MG63 (cell line): ENCODE results near the gene MAP4. TPM values are rescaled to one million over a fixed set of nuclear protein-coding genes. Genes with fewer than 3 reads are reported as not detected.

Source experiments
- DNase-seq: peaks from one replicate; pipeline ENCODE4 v3.0.0-alpha.2; 2020
- H3K27me3 ChIP-seq: fragments of 250-450 bp; sonication (Bioruptor Pico); 2 replicates; pipeline ENCODE4 v1.5.1; 2020; ENCODE audit warnings: mild to moderate bottlenecking, moderate library complexity
- H3K36me3 ChIP-seq: fragments of 250-450 bp; sonication (Bioruptor Pico); 2 replicates; pipeline ENCODE4 v1.5.1; 2020; ENCODE audit warnings: mild to moderate bottlenecking, moderate library complexity
- H3K4me3 ChIP-seq: fragments of 250-450 bp; sonication (Bioruptor Pico); 2 replicates; pipeline ENCODE4 v1.5.1; 2020; ENCODE audit warnings: mild to moderate bottlenecking, moderate library complexity
- H3K9me3 ChIP-seq: fragments of 250-450 bp; sonication (Bioruptor Pico); 2 replicates; pipeline ENCODE4 v1.5.1; 2020; ENCODE audit warnings: mild to moderate bottlenecking, moderate library complexity
- total RNA-seq: library from RNA; depleted of rRNA; stranded (reverse); fragments of >200 nt; shearing (Covaris generic); gene quantifications from 2 replicates; pipeline ENCODE4 v1.2.3, GENCODE V29; 2014; ENCODE audit warnings: low replicate concordance

MAP4 gene
- total RNA-seq, 1 experiment from 2014 or later: 38.5 TPM

GRCh38 chr3:47870156-47870555, 146.1 kb downstream of the MAP4 start:
- peaks cover 41% of the 10 kb centered on the region for H3K36me3 ChIP-seq
- no peaks in the 10 kb centered on the region for H3K27me3 ChIP-seq
- DNase-seq: no peak

DNA sequence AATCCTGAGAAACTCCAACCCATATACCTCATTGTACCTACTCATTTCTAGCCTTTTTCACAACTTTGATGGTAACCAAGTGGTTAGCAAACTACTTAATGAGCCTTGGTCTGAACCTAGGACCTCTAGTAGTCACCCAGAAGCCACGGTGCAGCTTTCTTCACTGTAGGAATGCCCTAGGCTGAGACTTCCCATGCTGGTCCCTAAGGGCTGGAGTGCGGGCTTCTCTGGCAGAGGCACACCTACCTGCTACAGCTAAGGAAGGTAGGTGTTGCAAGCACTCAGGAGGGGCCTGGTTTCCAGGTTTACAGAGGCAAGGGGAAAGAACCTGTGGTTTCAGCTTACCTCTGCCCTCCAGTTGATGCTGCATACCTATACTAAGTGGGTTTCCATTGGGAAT, 147.9 kb downstream of the MAP4 start:
- no peak for DNase-seq
- no peaks in the 10 kb centered on the region for H3K9me3 ChIP-seq
- no peak overlapping the region for H3K4me3 ChIP-seq
- no peaks in the 10 kb centered on the region for H3K27me3 ChIP-seq
- H3K36me3 ChIP-seq: peaks cover 41% of the 10 kb centered on the region

More at GRCh38 chr3:47870156-47870555, 146.1 kb downstream of the MAP4 start:
- Histone ChIP-seq H3K4me3 (no peak overlapping the region), H3K9me3 (no peaks in the 10 kb centered on the region)

DNA sequence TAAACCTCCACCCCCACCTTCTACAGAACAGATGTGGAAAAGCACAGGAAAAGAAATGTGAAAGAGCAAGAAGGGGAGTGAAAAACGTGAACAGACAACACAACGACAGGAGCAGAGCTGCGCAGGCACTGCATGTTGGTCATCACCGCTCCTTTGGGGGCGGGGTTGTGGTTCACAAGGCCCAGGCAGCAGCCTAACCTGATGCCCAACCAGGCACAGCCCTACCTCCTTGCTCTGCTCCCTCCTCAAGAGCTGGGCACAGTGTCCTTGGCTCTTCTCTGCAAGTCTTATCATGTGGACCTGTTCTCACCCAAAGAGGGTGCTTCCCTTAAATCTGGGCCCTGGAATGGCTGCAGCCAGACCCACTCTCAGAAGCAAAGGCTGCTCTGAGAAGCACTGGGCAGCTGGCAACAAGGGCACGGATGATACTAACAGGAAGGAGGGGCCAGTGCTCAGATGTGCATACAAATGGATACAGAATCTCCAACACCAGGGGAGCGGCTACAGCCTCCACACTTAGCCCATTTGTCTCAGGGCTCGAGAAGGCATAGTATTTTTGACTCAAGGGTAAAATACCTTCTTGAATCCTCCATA, 148.7 kb downstream of the MAP4 start:
- no peaks in the 10 kb centered on the region for H3K9me3 ChIP-seq
- H3K36me3 ChIP-seq: peaks cover 42% of the 10 kb centered on the region
- H3K27me3 ChIP-seq: no peaks in the 10 kb centered on the region
- H3K4me3 ChIP-seq: no peak overlapping the region
- DNase-seq: no peak

GRCh38 chr3:47865192-47865591, 151.0 kb downstream of the MAP4 start:
- Histone ChIP-seq H3K36me3 (peaks cover 31% of the 10 kb centered on the region), H3K27me3 (no peaks in the 10 kb centered on the region), H3K4me3 (no peak overlapping the region), H3K9me3 (no peaks in the 10 kb centered on the region)
- DNase-seq: no peak

- no peak for DNase-seq
- no peak overlapping the region for H3K4me3 ChIP-seq
- no peaks in the 10 kb centered on the region for H3K27me3 ChIP-seq
- H3K9me3 ChIP-seq: no peaks in the 10 kb centered on the region
- peaks cover 23% of the 10 kb centered on the region for H3K36me3 ChIP-seq
Observed at GRCh38 chr3:47863391-47864128, 152.7 kb downstream of the MAP4 start.

- Histone ChIP-seq H3K9me3 (no peaks in the 10 kb centered on the region), H3K4me3 (no peak overlapping the region), H3K36me3 (peaks cover 13% of the 10 kb centered on the region; the same call in 1 of the 2 replicates), H3K27me3 (no peaks in the 10 kb centered on the region)
- no peak for DNase-seq
Observed at GRCh38 chr3:47859956-47860605, 156.1 kb downstream of the MAP4 start.

DNA sequence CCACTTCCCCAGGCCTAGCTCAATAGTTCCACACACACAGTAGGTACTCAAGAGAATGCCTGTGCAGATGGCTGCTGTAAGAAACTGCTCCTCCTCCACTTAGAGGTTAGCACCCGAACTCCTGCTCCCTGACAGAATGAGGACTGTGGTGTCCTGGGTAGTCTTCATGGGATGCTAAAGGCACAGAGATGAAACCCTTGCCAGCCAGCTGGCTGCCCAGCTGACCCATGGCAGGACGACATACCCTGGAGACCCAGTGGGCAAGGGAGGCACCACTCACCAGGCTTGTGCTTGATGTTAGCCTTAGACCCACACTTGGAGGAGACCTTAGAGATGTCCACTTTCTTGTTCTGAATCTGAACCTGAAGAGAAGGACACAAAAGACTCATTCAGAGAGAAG, 159.1 kb downstream of the MAP4 start:
- peaks cover 9% of the 10 kb centered on the region; the same call in 1 of the 2 replicates for H3K36me3 ChIP-seq
- H3K9me3 ChIP-seq: no peaks in the 10 kb centered on the region
- no peaks in the 10 kb centered on the region for H3K27me3 ChIP-seq
- no peak for DNase-seq
- no peak overlapping the region for H3K4me3 ChIP-seq

- no peaks in the 10 kb centered on the region for H3K27me3 ChIP-seq
- no peak overlapping the region for H3K4me3 ChIP-seq
- no peak for DNase-seq
- H3K9me3 ChIP-seq: no peaks in the 10 kb centered on the region
- H3K36me3 ChIP-seq: peaks cover 13% of the 10 kb centered on the region
Observed at GRCh38 chr3:47856669-47857068, 159.5 kb downstream of the MAP4 start.

DNA sequence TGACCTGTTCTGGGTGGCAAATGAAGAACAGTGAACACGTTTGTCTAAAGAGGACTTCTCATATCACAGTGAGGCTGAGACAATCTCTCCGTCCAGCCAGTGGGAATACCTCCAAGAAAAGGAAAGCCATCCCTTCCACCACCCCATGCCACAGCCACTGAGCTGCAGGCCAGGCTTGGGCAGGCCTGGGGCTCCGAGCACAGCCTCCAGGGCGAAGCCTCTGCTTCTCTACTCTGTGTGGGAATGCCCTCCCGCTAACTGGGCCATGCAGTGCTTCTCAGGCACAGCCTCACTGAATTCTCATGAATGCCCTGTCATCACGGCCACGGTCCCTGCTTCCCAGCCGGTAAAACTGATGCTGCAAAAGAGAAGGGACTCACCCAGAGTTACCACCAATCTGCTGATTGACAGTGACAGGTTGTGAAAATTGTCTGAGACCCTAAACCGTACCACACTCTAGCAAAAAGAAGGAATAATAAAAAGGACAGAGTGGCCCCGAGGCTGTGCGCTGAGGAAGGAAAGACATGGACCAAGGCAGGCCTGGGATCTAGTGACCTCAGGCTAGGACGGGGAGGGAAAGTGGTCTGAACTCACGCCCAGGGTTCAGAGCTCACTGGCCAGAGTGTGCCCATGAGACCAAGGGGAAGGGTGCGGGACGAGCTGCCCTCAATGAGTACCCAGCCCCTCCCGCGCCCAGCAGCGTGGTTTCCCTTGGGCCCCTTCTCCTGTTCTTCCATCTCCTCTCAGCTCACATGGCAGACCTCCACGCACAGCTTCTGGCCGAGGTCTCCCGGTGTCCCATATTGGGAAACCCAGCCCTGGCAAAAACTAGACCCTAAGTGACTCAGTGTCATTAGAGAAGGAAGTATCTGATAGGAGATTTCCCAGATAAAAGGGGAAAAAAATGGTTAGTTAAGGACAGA, 160.5 kb downstream of the MAP4 start:
- H3K27me3 ChIP-seq: no peaks in the 10 kb centered on the region
- no peak overlapping the region for H3K4me3 ChIP-seq
- DNase-seq: no peak
- H3K36me3 ChIP-seq: peaks cover 13% of the 10 kb centered on the region
- H3K9me3 ChIP-seq: no peaks in the 10 kb centered on the region

GRCh38 chr3:47854720-47855455, 161.3 kb downstream of the MAP4 start:
- peaks cover 14% of the 10 kb centered on the region for H3K36me3 ChIP-seq
- no peak for DNase-seq
- no peak overlapping the region for H3K4me3 ChIP-seq

DNA sequence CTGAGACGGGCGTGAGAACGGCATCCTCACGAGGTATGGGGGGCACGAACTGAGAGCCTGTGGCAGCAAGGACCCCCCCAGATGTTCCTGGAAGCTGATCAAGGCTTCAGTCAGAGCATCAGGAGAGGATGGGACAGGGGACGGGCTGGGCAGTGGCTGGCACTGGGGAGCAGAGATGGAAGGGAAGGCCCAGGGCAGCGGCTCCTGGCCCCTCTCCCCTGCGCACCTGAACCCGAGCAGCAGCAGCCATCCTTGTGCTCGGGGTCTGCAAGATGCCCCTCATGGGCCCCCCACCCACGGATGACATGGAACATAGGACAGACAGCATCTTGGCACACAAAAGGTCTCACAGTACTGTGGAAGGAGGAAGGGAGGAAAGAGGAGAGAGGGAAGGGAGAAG, 161.9 kb downstream of the MAP4 start:
- Histone ChIP-seq H3K27me3 (no peaks in the 10 kb centered on the region), H3K4me3 (no peak overlapping the region), H3K36me3 (peaks cover 21% of the 10 kb centered on the region), H3K9me3 (no peaks in the 10 kb centered on the region)
- DNase-seq: no peak

More at GRCh38 chr3:47854720-47855455, 161.3 kb downstream of the MAP4 start:
- Histone ChIP-seq H3K27me3 (no peaks in the 10 kb centered on the region), H3K9me3 (no peaks in the 10 kb centered on the region)

GRCh38 chr3:47852604-47853602, 163.3 kb downstream of the MAP4 start:
- DNase-seq: no peak
- Histone ChIP-seq H3K36me3 (peaks cover 26% of the 10 kb centered on the region), H3K4me3 (no peak overlapping the region)

DNA sequence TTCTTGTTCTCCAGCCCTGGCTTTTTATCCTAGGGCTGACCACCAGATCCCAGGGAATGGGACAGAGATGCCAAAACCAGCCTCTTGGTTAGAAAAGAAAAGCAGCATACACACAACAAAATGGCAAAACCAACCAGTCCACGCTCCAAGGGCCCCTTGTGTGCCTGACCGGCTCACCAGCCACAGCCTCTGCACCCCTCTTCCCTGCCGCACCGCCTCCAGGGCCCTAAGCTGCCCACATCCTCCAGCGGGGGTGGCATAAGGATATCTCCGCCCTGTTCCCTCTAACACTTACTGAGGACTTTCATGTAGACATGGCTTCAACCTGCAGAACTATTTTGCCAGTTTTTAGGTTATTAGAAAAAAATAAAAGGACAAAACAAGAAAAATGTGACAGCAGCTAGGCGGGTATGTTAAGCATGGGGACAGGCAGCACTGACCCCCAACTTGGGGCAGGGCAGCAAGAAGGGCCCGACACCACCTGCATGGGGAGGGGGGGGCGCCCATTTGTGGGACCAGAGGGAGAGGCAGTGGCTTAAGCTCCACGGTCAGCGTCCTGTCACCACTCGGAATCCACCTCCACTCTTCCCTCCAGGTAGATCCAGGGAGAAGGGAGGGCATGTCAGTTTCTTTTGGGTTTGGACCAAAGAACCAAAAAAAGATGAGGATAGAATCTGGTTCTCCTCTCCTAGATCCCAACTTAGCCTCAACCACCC, 164.2 kb downstream of the MAP4 start:
- H3K36me3 ChIP-seq: peaks cover 26% of the 10 kb centered on the region
- no peak for DNase-seq
- H3K9me3 ChIP-seq: no peaks in the 10 kb centered on the region
- H3K4me3 ChIP-seq: no peak overlapping the region
- no peaks in the 10 kb centered on the region for H3K27me3 ChIP-seq

More at GRCh38 chr3:47852604-47853602, 163.3 kb downstream of the MAP4 start:
- Histone ChIP-seq H3K27me3 (no peaks in the 10 kb centered on the region), H3K9me3 (no peaks in the 10 kb centered on the region)

DNA sequence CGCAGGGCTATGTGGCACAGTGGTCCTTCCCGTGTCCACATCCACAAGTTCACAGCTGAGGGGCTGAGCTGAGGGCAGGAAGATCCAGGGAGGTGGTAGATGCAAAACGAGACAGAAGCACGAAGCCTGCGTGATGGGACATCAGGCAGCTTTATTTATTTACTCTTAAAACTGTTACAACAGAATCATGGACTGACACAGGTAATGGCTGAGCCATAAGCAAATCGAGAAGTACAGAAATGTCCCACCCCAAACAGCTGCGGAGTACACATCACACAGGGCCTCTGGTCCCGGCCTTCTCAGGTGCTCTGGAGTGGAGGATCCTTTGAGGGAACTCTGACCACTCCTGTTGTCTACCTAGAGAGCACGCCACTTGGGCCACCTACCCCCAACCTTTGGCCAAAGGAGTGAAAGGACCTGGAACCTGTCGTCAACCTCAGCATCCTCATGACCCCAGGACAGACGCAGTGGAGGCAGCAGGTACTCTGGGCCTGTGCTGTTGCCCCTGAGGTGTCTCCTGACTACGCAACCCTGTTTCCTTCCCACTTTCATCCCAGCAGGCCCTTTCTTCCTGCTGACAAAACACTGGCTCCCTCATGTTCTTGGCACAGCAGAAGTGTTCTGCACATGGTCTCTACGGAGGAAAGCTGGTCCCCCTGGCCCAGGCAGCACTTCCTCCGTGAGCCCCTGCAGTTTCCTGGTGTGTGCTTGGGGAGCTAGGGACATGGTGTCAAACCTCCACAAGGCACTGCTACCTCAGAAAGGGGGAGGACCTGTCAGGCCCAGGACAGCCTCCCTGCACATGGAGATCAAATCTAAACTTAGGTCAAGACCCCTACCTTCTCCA, 165.4 kb downstream of the MAP4 start:
- DNase-seq: no peak
- H3K36me3 ChIP-seq: peaks cover 24% of the 10 kb centered on the region
- no peak overlapping the region for H3K4me3 ChIP-seq
- H3K9me3 ChIP-seq: no peaks in the 10 kb centered on the region
- no peaks in the 10 kb centered on the region for H3K27me3 ChIP-seq
